ENCODE data around the gene LRRC7. TPM values are rescaled to one million over a fixed set of nuclear protein-coding genes. Genes with fewer than 3 reads are reported as not detected.

Gene LRRC7
- polyA plus RNA-seq, 1 of the 3 experiments (the other 2 are of a cell fraction) = 0.02 TPM

DNA sequence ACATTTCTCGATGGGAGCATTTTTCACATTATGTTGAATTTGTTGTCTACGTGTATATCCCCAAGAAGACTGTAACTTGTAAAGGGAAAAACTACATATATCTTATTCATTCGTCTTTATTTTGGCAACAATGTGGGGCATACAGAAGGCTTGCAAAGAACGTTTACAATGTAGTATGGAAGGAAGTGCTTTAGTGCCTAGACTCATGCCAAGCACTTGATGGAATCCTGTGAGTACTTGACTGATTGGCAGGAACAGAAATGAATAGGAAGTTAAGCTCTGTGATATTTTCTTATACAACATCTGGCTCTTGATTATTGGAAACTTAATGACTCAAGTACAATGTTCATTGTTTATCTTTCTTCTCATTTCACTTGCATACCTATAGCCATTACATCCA, 284.4 kb downstream of the LRRC7 start:
- Histone ChIP-seq H2AFZ (ENCODE audit: low read depth) (no peak overlapping the region), H3F3A (replicated peaks; ENCODE audit: insufficient read depth) (no peaks in the 10 kb centered on the region), H3K4me2 (no peak overlapping the region), H3K9me2 (no peaks in the 10 kb centered on the region), H3K4me1 (ENCODE audit: control insufficient read depth in 1 of 2, insufficient read depth in 2 of 2, low read depth in 1 of 2, low read length in 1 of 2) (no peaks in the 10 kb centered on the region), H3K4me3 (ENCODE audit: low read depth in 2 of 2, low read length in 1 of 2) (no peak overlapping the region), H3K79me2 (ENCODE audit: insufficient read depth) (no peaks in the 10 kb centered on the region), H4K20me1 (ENCODE audit: insufficient read depth) (no peaks in the 10 kb centered on the region), H3K36me3 (replicated peaks in 1 of 2; ENCODE audit: control insufficient read depth in 1 of 2, insufficient read depth in 2 of 2, low read length in 1 of 2) (no peaks in the 10 kb centered on the region), H3K27me3 (ENCODE audit: insufficient read depth) (no peaks in the 10 kb centered on the region), H3K27ac (ENCODE audit: low read depth in 2 of 2, low read length in 1 of 2) (no peak overlapping the region), H3K9ac (no peak overlapping the region), H3K9me3 (no peaks in the 10 kb centered on the region)
- CTCF ChIA-PET = no interaction called here
- POLR2A ChIA-PET = no interaction called here
- no peak for DNase-seq
- 43% methylated on average over 4 of the region's 4 CpGs for WGBS (ENCODE audit: low lambda C conversion rate)
- TF ChIP-seq, protein P1, sequence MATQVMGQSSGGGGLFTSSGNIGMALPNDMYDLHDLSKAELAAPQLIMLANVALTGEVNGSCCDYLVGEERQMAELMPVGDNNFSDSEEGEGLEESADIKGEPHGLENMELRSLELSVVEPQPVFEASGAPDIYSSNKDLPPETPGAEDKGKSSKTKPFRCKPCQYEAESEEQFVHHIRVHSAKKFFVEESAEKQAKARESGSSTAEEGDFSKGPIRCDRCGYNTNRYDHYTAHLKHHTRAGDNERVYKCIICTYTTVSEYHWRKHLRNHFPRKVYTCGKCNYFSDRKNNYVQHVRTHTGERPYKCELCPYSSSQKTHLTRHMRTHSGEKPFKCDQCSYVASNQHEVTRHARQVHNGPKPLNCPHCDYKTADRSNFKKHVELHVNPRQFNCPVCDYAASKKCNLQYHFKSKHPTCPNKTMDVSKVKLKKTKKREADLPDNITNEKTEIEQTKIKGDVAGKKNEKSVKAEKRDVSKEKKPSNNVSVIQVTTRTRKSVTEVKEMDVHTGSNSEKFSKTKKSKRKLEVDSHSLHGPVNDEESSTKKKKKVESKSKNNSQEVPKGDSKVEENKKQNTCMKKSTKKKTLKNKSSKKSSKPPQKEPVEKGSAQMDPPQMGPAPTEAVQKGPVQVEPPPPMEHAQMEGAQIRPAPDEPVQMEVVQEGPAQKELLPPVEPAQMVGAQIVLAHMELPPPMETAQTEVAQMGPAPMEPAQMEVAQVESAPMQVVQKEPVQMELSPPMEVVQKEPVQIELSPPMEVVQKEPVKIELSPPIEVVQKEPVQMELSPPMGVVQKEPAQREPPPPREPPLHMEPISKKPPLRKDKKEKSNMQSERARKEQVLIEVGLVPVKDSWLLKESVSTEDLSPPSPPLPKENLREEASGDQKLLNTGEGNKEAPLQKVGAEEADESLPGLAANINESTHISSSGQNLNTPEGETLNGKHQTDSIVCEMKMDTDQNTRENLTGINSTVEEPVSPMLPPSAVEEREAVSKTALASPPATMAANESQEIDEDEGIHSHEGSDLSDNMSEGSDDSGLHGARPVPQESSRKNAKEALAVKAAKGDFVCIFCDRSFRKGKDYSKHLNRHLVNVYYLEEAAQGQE (IDR thresholded peaks at IDR 0.05; ENCODE audit: low read depth, low read length) = no peak
- TF ChIP-seq RXRA (IDR thresholded peaks at IDR 0.05; ENCODE audit: borderline replicate concordance, low read depth) (no peak), JUND (IDR thresholded peaks at IDR 0.05) (no peak), NRF1 (IDR thresholded peaks at IDR 0.05; ENCODE audit: low read depth, low read length) (no peak), RAD21 (IDR thresholded peaks at IDR 0.05; ENCODE audit: low read length) (no peak), TCF12 (IDR thresholded peaks at IDR 0.05) (no peak), FOXM1 (IDR thresholded peaks at IDR 0.05; ENCODE audit: low read depth) (no peak), TAF1 (IDR thresholded peaks at IDR 0.05; ENCODE audit: borderline replicate concordance, low read depth, low read length) (no peak), NFIC (IDR thresholded peaks at IDR 0.05; ENCODE audit: borderline replicate concordance) (no peak), MEF2A (IDR thresholded peaks at IDR 0.05; ENCODE audit: borderline replicate concordance, low read depth) (no peak), EP300 (IDR thresholded peaks at IDR 0.05; ENCODE audit: borderline replicate concordance in 1 of 2, low read depth in 1 of 2, low read length in 1 of 2) (no peak), CHD2 (IDR thresholded peaks at IDR 0.05; ENCODE audit: low read length, partially characterized antibody) (no peak), FOXJ3 (CRISPR knock-in tag; IDR thresholded peaks at IDR 0.05) (no peak), GATA2 (CRISPR knock-in tag; IDR thresholded peaks at IDR 0.05) (no peak), RFX5 (IDR thresholded peaks at IDR 0.05; ENCODE audit: low read length) (no peak)
- TF ChIP-seq, protein P2, sequence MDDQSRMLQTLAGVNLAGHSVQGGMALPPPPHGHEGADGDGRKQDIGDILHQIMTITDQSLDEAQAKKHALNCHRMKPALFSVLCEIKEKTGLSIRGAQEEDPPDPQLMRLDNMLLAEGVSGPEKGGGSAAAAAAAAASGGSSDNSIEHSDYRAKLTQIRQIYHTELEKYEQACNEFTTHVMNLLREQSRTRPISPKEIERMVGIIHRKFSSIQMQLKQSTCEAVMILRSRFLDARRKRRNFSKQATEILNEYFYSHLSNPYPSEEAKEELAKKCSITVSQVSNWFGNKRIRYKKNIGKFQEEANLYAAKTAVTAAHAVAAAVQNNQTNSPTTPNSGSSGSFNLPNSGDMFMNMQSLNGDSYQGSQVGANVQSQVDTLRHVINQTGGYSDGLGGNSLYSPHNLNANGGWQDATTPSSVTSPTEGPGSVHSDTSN (IDR thresholded peaks at IDR 0.05) = no peak
- TF ChIP-seq, protein P3, sequence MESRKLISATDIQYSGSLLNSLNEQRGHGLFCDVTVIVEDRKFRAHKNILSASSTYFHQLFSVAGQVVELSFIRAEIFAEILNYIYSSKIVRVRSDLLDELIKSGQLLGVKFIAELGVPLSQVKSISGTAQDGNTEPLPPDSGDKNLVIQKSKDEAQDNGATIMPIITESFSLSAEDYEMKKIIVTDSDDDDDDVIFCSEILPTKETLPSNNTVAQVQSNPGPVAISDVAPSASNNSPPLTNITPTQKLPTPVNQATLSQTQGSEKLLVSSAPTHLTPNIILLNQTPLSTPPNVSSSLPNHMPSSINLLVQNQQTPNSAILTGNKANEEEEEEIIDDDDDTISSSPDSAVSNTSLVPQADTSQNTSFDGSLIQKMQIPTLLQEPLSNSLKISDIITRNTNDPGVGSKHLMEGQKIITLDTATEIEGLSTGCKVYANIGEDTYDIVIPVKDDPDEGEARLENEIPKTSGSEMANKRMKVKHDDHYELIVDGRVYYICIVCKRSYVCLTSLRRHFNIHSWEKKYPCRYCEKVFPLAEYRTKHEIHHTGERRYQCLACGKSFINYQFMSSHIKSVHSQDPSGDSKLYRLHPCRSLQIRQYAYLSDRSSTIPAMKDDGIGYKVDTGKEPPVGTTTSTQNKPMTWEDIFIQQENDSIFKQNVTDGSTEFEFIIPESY (IDR thresholded peaks at IDR 0.05; ENCODE audit: borderline replicate concordance, low read depth) = no peak
- TF ChIP-seq, protein P4, sequence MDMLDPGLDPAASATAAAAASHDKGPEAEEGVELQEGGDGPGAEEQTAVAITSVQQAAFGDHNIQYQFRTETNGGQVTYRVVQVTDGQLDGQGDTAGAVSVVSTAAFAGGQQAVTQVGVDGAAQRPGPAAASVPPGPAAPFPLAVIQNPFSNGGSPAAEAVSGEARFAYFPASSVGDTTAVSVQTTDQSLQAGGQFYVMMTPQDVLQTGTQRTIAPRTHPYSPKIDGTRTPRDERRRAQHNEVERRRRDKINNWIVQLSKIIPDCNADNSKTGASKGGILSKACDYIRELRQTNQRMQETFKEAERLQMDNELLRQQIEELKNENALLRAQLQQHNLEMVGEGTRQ (IDR thresholded peaks at IDR 0.05; ENCODE audit: borderline replicate concordance, low read depth, low read length) = no peak

All from SK-N-SH (cell line).